Fibroblast of the aortic adventitia (primary cell): ENCODE results near the gene PTPRH. TPM values are rescaled to one million over a fixed set of nuclear protein-coding genes. Genes with fewer than 3 reads are reported as not detected.
A peak's percentile ranks its signal among the peaks of the same experiment; 100 is the strongest.

ENCODE experiments used
- DNase-seq: peaks from one replicate; pipeline ENCODE4 v3.0.0-alpha.2; 2010; ENCODE audit warnings: low read depth
- H3K4me3 ChIP-seq: 2 replicates; pipeline ENCODE4 v1.5.1; 2011; ENCODE audit warnings: low read depth, mild to moderate bottlenecking, control low read depth, low read length, moderate library complexity
- total RNA-seq: library from RNA; depleted of rRNA; stranded (reverse); fragments of >200 nt; gene quantifications from 2 replicates; pipeline ENCODE4 v1.2.3, GENCODE V29; 2012; ENCODE audit warnings: low replicate concordance
- TF ChIP-seq, protein P1 (sequence below): IDR thresholded peaks from 2 replicates; pipeline ENCODE4 v1.5.1; 2011; ENCODE audit warnings: mild to moderate bottlenecking, low read length, control low read depth, inconsistent platforms; ENCODE audit not compliant: insufficient read depth

PTPRH gene
- total RNA-seq, 1 donor, result 7.8 TPM

DNA sequence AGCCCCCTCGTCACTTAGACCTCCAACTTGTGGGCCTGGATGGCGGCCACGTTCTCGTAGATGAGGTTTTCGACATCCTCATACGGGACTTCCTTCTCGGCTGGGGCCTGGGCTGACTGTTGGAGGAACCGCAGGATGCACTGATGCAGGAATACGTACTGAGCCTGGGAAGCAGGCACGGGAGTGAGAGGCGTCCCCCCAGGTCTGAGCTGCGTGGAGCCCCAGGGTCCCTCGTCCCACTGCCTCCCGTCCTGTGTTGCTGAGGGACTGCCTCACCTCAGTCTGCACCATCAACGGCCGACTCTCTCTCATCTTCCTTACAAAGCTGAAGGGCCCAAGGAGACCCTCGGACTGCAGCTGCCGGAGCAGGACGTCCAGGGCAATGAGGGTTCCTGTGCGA, 27.6 kb downstream of the PTPRH start:
- no peak overlapping the region for H3K4me3 ChIP-seq
- no peak for DNase-seq
- TF ChIP-seq, protein P1, sequence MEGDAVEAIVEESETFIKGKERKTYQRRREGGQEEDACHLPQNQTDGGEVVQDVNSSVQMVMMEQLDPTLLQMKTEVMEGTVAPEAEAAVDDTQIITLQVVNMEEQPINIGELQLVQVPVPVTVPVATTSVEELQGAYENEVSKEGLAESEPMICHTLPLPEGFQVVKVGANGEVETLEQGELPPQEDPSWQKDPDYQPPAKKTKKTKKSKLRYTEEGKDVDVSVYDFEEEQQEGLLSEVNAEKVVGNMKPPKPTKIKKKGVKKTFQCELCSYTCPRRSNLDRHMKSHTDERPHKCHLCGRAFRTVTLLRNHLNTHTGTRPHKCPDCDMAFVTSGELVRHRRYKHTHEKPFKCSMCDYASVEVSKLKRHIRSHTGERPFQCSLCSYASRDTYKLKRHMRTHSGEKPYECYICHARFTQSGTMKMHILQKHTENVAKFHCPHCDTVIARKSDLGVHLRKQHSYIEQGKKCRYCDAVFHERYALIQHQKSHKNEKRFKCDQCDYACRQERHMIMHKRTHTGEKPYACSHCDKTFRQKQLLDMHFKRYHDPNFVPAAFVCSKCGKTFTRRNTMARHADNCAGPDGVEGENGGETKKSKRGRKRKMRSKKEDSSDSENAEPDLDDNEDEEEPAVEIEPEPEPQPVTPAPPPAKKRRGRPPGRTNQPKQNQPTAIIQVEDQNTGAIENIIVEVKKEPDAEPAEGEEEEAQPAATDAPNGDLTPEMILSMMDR, result no peak

DNA sequence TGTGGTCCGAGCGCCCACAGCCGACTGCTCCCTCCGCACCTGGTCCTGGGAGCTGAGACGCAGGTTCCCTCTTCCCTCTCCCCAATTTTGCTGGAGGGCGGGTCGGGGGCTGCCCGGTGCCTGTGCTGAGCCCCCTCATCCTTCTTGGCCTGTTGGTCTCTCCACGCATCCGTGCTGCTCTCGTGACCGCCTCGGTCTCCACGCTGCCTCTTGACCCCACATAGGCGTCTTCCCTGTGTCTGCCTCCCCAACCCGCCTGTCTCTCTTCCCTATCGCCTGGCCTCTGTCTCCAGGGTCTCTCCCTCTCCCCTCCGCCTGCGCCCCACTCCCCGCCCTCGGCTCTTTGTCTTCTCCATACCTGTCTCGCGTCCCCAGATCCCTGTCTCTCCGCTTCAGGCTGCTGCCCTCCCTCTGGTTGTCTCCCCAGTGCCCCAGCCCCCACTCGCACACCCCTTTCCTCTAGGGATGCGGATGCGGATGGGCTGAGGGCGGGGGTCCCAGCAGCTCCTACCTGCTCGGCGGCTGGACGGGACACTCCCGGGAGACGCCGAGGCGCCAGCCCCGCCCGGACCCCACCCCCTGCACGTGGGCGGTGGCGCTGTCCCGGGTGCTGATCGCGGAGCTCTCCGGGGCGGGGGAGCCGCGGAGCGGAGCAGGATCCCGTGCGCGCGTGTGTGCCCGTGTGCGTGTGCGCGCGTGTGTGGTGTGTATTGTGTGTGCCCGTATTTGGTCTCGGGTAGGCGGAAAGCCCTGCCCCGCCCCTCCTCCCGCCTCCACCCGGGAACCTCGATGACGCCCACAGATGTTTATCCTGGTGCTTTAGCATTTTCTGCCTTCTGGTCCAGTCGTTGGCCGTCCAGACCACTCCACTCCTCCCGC, 29.5 kb downstream of the PTPRH start, which contains the start of gene SYT5:
TSS of gene SYT5 (minus strand) at position 684 of the 879 bp plus-strand sequence. CDS start 1,248 bp downstream, outside the sequence.
- no peak for DNase-seq

DNA sequence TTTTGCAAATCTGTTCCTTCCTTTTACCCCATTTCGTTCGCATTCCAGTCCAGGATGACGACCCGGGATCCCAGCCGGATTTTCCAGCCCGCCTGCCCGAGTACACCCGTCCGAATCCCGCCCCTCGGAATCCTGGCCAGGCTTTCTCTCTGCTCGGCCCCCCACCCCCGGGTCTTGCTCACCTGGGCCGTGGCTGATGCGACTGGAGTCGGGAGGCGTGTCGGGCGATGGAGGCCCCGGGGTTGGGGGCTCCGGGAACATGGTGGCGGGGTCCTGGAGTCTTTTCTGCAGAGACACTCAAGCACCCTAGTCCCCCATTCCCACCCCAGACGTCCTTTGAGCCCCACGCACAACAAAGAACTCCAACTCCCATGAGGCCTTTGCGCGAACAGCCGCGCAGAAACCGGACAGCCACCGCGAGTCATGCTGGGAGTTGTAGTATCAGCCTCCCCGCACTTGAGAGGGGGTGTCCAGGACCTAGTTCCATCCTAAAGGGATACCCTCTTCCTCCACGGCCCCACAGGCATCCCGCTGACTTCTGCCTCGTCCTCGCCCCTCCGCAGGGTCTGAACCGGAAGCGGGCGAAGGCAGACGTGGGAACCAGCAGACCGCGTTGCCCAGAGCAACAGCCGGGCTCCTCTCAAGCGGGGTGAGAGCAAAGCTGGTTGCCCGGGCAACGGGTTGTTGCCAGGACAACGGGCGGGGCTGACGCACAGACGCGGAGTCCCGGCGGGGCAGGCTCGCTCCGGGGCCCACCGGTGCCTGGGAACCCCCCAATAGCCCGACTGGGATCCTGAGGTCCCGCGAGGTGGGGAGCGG, 30.3 kb downstream of the PTPRH start:
- TF ChIP-seq, protein P1, result no peak
- peak; percentile 72 for DNase-seq
- peak overlapping the region; percentile 57 for H3K4me3 ChIP-seq

More for the DNA sequence above, 29.5 kb downstream of the PTPRH start, which contains the start of gene SYT5:
- TF ChIP-seq, protein P1, result no peak
- peak within 1 kb of the TSS; percentile 57 for H3K4me3 ChIP-seq

DNA sequence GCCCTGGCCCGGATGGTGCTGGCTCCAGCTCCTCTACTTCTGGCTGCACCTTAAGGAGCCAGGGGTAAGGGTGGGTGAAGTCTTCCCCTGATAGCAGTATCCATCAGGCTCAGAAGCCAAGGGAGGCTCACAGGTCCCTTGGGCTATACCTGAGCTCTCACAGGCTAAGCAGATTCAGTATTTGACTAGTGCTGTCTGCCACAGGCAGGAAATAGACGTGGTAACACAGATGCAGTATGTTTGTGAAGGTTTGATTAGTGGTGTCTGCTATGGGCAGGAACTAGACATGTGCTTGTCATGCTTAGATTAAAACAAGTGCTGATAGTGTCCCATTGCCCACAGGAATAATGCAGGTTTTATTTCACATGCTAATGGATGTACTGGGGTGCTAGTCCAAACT, 33.2 kb downstream of the PTPRH start:
- DNase-seq, result no peak
- H3K4me3 ChIP-seq, result no peak overlapping the region
- TF ChIP-seq, protein P1, result no peak

DNA sequence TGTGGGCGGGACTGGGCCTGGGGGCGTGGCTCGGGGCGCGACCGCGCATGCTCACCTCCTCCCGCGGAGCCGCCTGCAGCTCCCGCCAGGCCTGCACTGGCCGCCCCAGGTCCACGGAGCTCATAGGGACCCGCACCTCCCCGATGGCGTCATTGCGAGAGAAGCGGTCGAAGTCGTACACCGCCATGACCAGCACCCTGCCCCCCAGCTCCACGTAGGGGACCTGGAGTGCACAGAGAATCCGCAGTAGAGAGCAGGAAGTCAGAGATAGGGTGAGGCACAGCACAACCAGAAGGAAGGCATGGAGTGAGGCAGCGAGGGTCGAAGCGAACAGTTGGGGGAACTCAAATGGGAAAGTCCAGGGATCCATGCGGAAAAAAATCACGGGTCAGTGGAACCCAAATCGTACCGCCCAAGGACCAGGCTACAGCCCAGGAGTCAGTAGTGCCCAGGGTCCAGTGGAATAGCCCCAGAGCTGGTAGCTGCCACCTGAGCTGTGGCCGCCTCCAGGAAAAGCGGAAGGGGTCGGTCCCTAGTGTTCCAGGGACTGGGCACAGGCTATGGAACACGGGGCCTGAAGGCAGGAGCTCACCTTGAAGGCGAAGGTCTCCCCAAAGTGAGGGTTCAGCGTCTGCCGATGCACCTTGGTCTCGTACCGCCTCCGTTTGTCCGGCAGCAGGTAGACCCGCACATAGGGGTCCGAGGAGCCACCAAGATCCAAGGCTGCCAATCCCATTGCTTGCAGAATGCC, 34.0 kb downstream of the PTPRH start:
- TF ChIP-seq, protein P1, result no peak
- DNase-seq, result no peak
- no peak overlapping the region for H3K4me3 ChIP-seq

DNA sequence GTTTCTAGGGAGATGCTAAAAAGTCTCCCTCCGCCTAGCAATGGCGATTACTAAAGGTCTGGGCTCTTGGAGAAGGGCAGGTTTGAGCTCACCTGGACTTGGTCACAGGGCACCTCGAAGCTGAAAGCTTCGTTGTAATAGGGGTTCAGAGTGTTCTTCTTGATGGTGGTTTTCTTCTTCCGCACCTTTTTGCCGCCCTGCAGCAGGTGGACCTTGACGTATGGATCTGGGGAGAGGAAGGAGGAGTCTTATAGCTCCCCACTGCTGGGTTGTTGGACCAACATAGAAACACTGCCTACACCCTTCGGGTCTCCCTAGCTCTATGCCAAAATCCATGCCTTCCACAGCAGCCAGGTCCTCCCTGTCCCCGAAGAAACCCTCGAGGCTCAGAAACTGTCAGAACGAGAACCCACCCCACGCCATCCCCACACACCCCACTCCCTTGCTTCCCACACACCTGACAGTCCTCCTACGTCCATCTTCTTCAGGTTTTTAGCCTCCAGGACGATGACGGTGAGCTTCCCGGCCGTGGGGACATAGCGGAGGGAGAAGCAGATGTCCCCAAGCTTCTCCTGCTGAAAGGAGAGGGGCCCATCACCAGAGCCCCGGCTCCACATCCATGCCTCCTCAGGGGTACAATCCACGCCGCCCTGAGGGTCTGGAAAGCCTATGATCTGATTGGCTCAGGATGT, 34.7 kb downstream of the PTPRH start:
- no peak for DNase-seq
- TF ChIP-seq, protein P1, result no peak
- H3K4me3 ChIP-seq, result peak overlapping the region; percentile 22
